Measurements from ENCODE around the gene HECW1.

Gene HECW1

GRCh38 chr7:43117861-43118260, 5.4 kb downstream of the HECW1 start:
- no peak overlapping the region for H3K4me3 ChIP-seq (replicated peaks; ENCODE audit: low read depth, low read length)
- DNase-seq (ENCODE audit: low read depth): no peak
- TF ChIP-seq CTCF (IDR thresholded peaks at IDR 0.05; ENCODE audit: low read length, missing control alignments): no peak

GRCh38 chr7:43118313-43118712, 5.9 kb downstream of the HECW1 start:
- TF ChIP-seq CTCF (IDR thresholded peaks at IDR 0.05; ENCODE audit: low read length, missing control alignments): no peak
- no peak for DNase-seq (ENCODE audit: low read depth)

GRCh38 chr7:43119371-43120075, 7.1 kb downstream of the HECW1 start:
- no peak overlapping the region for H3K4me3 ChIP-seq (replicated peaks; ENCODE audit: low read depth, low read length)
- no peak for TF ChIP-seq CTCF (IDR thresholded peaks at IDR 0.05; ENCODE audit: low read length, missing control alignments)
- DNase-seq (ENCODE audit: low read depth): peak; percentile 78

More at GRCh38 chr7:43118313-43118712, 5.9 kb downstream of the HECW1 start:
- H3K4me3 ChIP-seq (replicated peaks; ENCODE audit: low read depth, low read length): no peak overlapping the region

GRCh38 chr7:43121973-43122372, 9.5 kb downstream of the HECW1 start:
- DNase-seq (ENCODE audit: low read depth): no peak
- no peak for TF ChIP-seq CTCF (IDR thresholded peaks at IDR 0.05; ENCODE audit: low read length, missing control alignments)
- no peak overlapping the region for H3K4me3 ChIP-seq (replicated peaks; ENCODE audit: low read depth, low read length)

GRCh38 chr7:43123457-43123856, 11.0 kb downstream of the HECW1 start:
- no peak for DNase-seq (ENCODE audit: low read depth)
- H3K4me3 ChIP-seq (replicated peaks; ENCODE audit: low read depth, low read length): no peak overlapping the region
- TF ChIP-seq CTCF (IDR thresholded peaks at IDR 0.05; ENCODE audit: low read length, missing control alignments): no peak

- no peak overlapping the region for H3K4me3 ChIP-seq (replicated peaks; ENCODE audit: low read depth, low read length)
- no peak for TF ChIP-seq CTCF (IDR thresholded peaks at IDR 0.05; ENCODE audit: low read length, missing control alignments)
Measured at GRCh38 chr7:43124388-43124787, 11.9 kb downstream of the HECW1 start.

GRCh38 chr7:43130347-43130746, 17.9 kb downstream of the HECW1 start:
- no peak for DNase-seq (ENCODE audit: low read depth)
- no peak for TF ChIP-seq CTCF (IDR thresholded peaks at IDR 0.05; ENCODE audit: low read length, missing control alignments)
- H3K4me3 ChIP-seq (replicated peaks; ENCODE audit: low read depth, low read length): no peak overlapping the region

More at GRCh38 chr7:43124388-43124787, 11.9 kb downstream of the HECW1 start:
- no peak for DNase-seq (ENCODE audit: low read depth)
